ENCODE data around the gene FBXO38.

The FBXO38 gene, protein sequence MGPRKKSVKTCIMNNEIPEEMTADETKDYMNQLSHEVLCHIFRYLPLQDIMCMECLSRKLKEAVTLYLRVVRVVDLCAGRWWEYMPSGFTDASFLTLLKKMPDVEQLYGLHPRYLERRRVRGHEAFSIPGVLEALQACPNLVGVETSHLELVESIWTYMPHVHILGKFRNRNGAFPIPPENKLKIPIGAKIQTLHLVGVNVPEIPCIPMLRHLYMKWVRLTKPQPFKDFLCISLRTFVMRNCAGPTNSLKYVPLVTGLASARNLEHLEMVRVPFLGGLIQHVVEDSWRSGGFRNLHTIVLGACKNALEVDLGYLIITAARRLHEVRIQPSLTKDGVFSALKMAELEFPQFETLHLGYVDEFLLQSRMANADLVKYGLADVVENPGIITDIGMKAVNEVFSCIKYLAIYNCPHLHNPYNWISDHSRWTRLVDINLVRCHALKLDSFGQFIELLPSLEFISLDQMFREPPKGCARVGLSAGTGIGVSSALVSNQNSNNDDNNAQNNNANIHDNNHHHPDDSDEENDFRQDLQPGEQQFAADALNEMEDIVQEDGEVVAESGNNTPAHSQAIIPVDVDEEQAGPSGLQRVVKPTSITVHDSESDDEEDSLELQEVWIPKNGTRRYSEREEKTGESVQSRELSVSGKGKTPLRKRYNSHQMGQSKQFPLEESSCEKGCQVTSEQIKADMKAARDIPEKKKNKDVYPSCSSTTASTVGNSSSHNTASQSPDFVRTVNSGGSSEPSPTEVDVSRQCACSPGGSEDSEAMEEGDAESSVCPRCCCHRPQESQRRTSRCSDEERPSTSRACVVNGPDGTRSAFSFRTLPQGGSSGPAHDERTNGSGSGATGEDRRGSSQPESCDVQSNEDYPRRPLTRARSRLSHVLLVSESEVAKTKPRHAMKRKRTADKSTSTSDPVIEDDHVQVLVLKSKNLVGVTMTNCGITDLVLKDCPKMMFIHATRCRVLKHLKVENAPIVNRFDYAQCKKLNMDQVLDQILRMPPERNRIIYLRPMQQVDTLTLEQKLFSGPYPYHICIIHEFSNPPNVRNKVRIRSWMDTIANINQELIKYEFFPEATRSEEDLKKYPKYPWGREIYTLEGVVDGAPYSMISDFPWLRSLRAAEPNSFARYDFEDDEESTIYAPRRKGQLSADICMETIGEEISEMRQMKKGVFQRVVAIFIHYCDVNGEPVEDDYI

GRCh38 chr5:148383564-148384379, at the start of gene FBXO38:
FBXO38 (plus strand) TSS chr5:148383958; CDS start chr5:148394777, 10,819 bp downstream.
- DNase-seq (ENCODE audit: low spot score), result peak; percentile 92

GRCh38 chr5:148335259-148335658, 48.5 kb upstream of the FBXO38 start, which contains the start of gene SPINK9:
SPINK9 (plus strand) TSS chr5:148335559; CDS start chr5:148335614, 55 bp downstream.
- DNase-seq (ENCODE audit: low spot score), result no peak

- DNase-seq (ENCODE audit: low spot score), result no peak
These were observed 46.9 kb upstream of the FBXO38 start for GRCh38 chr5:148336704-148337435.

GRCh38 chr5:148342371-148343045, 41.2 kb upstream of the FBXO38 start:
- no peak for DNase-seq (ENCODE audit: low spot score)

DNA sequence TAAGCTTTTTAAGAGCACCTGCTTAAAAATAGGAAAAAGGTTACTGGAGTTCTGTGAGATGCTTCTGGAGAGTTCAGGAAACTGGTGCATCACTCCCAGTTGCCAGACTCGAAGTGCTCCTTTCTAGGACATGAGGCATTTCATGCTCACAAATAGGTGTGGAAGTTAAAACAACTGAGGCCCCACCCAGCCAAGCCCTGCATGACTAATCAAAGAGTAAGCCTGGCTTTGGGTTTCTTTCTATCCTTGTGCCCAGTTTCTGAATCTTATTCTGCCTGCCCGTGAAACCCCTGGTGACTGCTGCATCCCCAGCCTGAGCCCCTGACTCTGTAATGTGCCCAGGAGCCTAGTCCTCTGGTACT, 40.7 kb upstream of the FBXO38 start:
- no peak for DNase-seq (ENCODE audit: low spot score)

GRCh38 chr5:148343603-148344487, 39.9 kb upstream of the FBXO38 start:
- no peak for DNase-seq (ENCODE audit: low spot score)

- no peak for DNase-seq (ENCODE audit: low spot score)
These were observed 36.1 kb upstream of the FBXO38 start for GRCh38 chr5:148347706-148348105.

- DNase-seq (ENCODE audit: low spot score), result no peak
These were observed 31.1 kb upstream of the FBXO38 start for GRCh38 chr5:148352696-148353095.

GRCh38 chr5:148353634-148354033, 30.1 kb upstream of the FBXO38 start:
- DNase-seq (ENCODE audit: low spot score), result no peak

- no peak for DNase-seq (ENCODE audit: low spot score)
These were observed 19.4 kb upstream of the FBXO38 start for GRCh38 chr5:148364343-148364742.

DNA sequence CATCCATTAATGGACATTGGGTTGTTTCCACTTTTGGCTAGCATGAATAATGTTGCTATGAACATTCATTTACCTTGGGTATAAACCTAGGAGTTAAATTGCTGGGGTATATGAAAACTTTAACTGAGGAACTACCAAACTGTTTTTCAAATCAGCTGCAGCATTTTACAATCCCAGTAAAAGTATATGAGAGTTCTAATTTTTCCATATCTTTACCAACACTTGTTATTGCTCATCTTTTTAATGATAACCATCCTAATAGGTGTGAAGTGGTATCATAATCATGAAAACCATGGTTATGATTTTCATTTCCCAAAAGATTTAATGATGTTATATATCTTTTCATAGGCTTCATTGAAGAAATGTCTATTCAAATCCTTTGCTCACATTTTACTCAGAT, 15.5 kb upstream of the FBXO38 start:
- DNase-seq (ENCODE audit: low spot score), result no peak

- DNase-seq (ENCODE audit: low spot score), result no peak
These were observed 11.5 kb upstream of the FBXO38 start for GRCh38 chr5:148372166-148372725.

GRCh38 chr5:148372893-148373292, 10.9 kb upstream of the FBXO38 start:
- DNase-seq (ENCODE audit: low spot score), result no peak

GRCh38 chr5:148374690-148375360, 8.9 kb upstream of the FBXO38 start:
- no peak for DNase-seq (ENCODE audit: low spot score)

DNA sequence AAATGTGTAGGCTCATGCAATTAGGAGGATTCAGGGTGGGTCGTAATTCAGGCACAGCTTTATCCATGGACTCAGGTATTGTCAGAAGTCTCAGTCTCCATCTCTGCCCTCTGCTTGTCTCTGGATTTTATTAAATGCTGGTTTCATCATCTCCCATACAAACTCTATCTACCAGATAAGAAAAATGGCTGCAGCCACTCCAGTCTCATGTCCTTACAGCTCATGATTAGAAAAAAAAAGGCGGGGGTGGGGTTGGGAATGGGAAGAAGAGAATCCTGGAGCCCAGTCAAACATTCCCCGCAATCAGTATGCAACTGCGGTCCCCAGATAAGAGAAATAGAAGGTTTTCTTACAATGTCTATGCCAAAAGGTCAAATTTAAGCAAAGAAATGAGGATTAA, 7.6 kb upstream of the FBXO38 start:
- DNase-seq (ENCODE audit: low spot score), result no peak

- DNase-seq (ENCODE audit: low spot score), result no peak
These were observed 5.1 kb upstream of the FBXO38 start for GRCh38 chr5:148378670-148379069.

DNA sequence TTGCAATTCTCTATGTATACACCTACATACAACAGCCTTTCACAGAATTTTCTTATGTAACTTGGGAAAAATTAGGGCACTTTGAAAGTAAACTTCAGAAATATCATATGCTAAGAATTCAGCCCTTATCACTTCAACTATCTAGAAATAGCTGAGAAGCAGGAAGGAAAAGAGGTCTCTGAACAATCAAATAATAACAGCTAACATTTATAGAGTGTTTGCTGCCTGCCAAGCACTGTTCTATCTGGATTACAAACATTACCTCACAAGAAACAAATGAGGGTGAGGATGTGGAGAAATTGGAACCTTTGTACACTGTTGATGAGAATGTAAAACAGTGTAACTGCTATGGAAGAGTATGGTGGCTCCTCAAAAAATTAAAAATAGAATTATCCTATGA, 4.4 kb upstream of the FBXO38 start:
- DNase-seq (ENCODE audit: low spot score), result no peak

DNA sequence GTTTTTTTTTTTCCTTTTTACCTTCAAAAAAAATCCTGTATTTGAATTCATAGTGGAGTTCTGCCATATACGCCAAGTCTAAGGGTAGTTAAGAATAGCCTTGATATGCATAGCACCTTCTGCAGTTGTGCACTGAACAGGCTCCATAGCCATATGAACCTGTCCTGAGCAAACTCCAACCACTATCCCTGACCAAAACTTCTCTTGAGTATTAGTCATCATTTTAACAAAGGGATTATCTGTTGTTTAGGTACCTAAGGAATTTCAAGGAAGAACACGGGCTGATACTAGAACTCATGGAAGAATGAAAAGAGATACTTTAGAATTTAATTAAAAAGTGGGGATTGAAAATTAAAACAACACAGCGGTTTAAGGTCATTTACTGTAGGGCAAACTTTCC, 1.9 kb upstream of the FBXO38 start:
- DNase-seq (ENCODE audit: low spot score), result no peak
